Measurements from ENCODE around the gene GRIK3.

GRCh38 chr1:36927826-36928225 is 106.5 kb downstream of the GRIK3 start:
- no peak for TF ChIP-seq CTCF (conservative IDR thresholded peaks at IDR 0.05; ENCODE audit: low read length)
- TF ChIP-seq EZH2phosphoT487 (IDR thresholded peaks at IDR 0.05; ENCODE audit: borderline replicate concordance, low read depth, low read length) = no peak

Data from OCI-LY7 (cell line).